Measurements from ENCODE around the gene PAAF1.

Gene PAAF1

GRCh38 chr11:73944085-73944484, 67.3 kb downstream of the PAAF1 start:
- no peak for DNase-seq (ENCODE audit: extremely low read depth in 1 of 2, low read depth in 1 of 2)

DNA sequence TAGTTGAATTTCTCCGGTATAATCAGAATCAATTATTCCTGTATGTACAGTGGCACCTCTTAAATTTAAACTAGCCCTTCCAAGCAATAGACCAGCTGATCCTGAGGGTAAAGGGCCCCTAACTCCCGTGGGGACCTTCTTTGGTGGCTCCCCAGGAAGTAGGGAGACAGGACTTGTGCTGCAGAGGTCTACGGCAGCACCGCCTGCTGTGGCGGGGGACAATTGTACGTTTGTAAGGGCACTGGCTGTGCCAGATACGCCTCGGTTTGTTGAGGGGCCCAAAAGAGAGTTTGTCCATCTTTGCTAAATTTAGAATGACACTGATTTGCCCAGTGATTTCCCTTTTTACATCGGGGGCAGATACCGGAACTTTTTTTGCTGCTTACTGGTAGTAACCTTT, 68.1 kb downstream of the PAAF1 start:
- DNase-seq (ENCODE audit: extremely low read depth in 1 of 2, low read depth in 1 of 2), result no peak

DNA sequence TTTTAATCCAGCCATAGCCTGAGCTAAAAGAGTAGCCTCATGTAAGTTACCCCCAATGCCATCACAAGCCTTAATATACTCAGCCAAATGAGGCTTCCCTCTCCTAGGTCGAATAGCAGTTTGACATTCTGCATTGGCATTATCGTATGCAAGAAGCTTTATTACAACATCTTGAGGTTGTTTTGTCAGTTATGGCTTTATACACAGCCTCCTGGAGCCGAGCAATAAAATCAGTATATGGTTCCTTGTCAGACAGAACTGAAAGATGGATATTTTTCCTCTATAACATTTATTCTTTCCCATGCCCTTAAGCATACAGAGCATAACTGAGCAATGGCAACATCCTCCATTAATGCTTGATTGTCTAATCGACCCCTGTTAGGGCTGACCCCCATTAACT, 68.6 kb downstream of the PAAF1 start:
- no peak for DNase-seq (ENCODE audit: extremely low read depth in 1 of 2, low read depth in 1 of 2)

GRCh38 chr11:73946798-73947458, 70.1 kb downstream of the PAAF1 start:
- DNase-seq (ENCODE audit: extremely low read depth in 1 of 2, low read depth in 1 of 2), result no peak

GRCh38 chr11:73949246-73949645, 72.4 kb downstream of the PAAF1 start:
- DNase-seq (ENCODE audit: extremely low read depth in 1 of 2, low read depth in 1 of 2), result no peak

GRCh38 chr11:73949912-73950311, 73.1 kb downstream of the PAAF1 start:
- no peak for DNase-seq (ENCODE audit: extremely low read depth in 1 of 2, low read depth in 1 of 2)

GRCh38 chr11:73950869-73951710, 74.3 kb downstream of the PAAF1 start, which contains the start of gene DNAJB13:
Gene DNAJB13 (plus strand): TSS chr11:73951026. CDS start chr11:73951070, 44 bp downstream.
- DNase-seq (ENCODE audit: extremely low read depth in 1 of 2, low read depth in 1 of 2), result no peak

GRCh38 chr11:73951797-73952196, 75.0 kb downstream of the PAAF1 start:
- DNase-seq (ENCODE audit: extremely low read depth in 1 of 2, low read depth in 1 of 2), result no peak

GRCh38 chr11:73956876-73957653, 80.3 kb downstream of the PAAF1 start:
- DNase-seq (ENCODE audit: extremely low read depth in 1 of 2, low read depth in 1 of 2), result no peak

GRCh38 chr11:73957654-73958361, 81.0 kb downstream of the PAAF1 start:
- DNase-seq (ENCODE audit: extremely low read depth in 1 of 2, low read depth in 1 of 2), result no peak

DNA sequence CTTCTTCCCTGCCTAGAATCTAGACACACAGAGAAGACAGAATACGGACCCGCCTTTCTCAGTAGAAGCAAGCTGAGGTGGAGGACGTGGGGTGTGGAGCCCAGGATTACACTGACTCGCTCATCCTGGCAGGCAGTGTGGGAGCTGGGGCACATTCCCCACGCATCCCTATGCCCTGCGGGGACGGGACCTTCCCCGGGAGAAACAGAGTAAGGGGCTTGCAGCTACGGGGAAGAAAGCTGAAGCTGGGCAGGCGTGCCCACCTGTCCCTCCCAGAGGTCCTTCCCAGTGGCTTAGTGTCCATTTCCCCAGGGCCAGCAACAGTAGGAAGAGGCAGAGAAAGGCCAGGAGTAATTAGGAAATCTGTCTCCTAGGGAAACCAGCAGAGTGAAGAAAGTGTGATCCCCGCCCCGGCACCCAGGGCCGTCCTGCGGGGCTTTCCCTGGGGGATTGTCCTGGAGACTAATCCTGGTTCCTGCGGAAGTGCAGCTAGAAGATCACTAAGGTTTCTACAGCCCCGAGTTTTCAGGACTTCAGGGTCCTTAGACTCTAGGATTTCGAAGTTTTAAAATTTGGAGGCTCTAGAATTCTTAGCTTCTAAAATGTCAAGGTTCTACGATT, 81.8 kb downstream of the PAAF1 start:
- no peak for DNase-seq (ENCODE audit: extremely low read depth in 1 of 2, low read depth in 1 of 2)

DNA sequence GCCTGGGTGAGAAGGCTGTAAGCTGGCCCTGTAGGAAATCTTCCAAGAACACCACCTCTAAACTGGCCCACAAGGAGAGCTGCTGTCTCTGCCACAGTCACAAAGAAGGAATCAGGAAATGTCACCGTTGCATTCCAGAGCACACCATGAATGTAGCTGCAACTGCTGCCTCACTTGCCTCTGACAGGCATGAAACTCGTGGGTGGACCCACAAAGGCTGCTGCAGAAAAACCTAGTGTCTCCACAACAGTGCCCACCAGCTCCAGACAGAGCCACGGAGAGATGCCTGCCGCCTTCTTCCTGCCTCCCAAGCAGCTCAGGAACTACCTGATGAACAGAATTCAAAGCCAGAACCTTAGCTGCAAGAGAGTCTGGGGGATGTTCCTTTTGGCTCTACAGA, 84.5 kb downstream of the PAAF1 start:
- no peak for DNase-seq (ENCODE audit: extremely low read depth in 1 of 2, low read depth in 1 of 2)

- DNase-seq (ENCODE audit: extremely low read depth in 1 of 2, low read depth in 1 of 2), result no peak
These were observed 85.4 kb downstream of the PAAF1 start for GRCh38 chr11:73962101-73962705.

DNA sequence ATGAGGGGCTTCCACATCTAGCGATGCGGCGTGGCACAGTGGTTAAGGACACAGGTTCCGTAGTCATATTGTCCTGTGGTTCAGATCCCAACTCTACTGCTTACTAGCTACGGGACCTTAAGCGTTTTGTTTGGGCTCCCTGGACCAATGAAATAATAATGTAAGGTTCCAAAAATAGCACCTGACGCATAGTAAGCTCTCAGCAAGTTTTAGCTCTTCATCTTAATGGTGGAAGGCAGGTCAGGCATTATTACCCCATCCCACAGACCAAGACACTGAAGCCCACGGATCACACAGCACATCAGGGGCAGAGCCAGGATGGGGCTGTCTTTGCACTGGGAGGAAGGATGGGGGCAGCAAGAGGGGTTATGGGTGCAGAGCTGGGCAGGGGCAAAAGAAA, 87.1 kb downstream of the PAAF1 start:
- no peak for DNase-seq (ENCODE audit: extremely low read depth in 1 of 2, low read depth in 1 of 2)

GRCh38 chr11:73965076-73965763, 88.4 kb downstream of the PAAF1 start:
- DNase-seq (ENCODE audit: extremely low read depth in 1 of 2, low read depth in 1 of 2), result no peak

GRCh38 chr11:73965764-73966121, 88.9 kb downstream of the PAAF1 start:
- DNase-seq (ENCODE audit: extremely low read depth in 1 of 2, low read depth in 1 of 2), result no peak

DNA sequence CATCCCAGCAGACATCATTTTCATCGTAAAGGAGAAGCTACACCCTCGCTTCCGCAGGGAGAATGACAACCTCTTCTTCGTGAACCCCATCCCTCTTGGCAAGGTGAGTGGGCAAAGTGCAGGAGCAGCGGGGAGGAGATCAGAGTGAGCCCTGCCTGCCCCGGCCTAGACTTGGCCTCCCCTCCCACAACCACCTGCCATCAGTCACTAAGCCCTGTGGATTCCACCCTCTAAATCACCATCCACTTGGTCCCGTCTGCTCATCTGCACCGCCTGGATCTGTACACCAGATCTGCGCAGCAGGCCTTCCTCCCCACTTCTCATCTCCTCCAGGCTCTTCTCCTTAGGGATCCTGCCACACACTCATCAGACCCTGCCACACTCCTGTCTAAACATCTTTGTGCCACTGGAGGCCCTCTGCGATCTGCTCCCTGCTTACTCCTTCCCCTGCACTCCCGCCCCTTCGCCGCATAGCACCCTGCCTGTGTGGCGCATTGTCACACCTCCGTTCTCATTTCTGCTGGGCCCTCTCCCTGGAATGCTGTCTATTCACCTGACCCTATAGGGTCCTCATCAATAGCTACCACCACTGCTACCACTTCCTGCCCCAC, 91.7 kb downstream of the PAAF1 start:
- DNase-seq (ENCODE audit: extremely low read depth in 1 of 2, low read depth in 1 of 2), result no peak

DNA sequence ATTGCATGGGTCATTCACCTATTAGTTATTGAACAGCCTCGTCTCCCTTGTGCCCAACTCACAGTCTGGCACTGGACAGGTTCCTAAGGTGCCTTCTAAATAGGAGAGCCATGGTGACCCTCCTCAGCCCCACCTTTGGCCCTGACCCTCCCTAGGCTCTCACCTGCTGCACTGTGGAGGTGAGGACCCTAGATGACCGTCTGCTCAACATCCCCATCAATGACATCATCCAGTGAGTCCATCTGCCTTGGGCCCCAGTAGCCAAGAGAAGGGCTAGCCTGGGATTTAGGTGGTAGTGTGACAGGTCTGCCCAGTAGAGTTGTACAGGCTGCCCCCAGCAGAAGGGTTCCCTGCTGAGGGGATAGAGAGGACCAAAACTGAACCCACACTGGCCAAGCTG, 92.3 kb downstream of the PAAF1 start:
- no peak for DNase-seq (ENCODE audit: extremely low read depth in 1 of 2, low read depth in 1 of 2)

Data from activated CD8-positive, alpha-beta memory T cell treated with anti-CD3 and anti-CD28 coated beads for 1 hour (primary cell).